ENCODE results near the gene TAMM41. TPM values are rescaled to one million over a fixed set of nuclear protein-coding genes. Genes with fewer than 3 reads are reported as not detected.

The TAMM41 gene
- total and polyA plus RNA-seq, 9 of the 15 experiments (the other 6 are each of a cell fraction or from before 2014, with no cell fraction given) = 8.6 to 74.6 (median 29.3) TPM

DNA sequence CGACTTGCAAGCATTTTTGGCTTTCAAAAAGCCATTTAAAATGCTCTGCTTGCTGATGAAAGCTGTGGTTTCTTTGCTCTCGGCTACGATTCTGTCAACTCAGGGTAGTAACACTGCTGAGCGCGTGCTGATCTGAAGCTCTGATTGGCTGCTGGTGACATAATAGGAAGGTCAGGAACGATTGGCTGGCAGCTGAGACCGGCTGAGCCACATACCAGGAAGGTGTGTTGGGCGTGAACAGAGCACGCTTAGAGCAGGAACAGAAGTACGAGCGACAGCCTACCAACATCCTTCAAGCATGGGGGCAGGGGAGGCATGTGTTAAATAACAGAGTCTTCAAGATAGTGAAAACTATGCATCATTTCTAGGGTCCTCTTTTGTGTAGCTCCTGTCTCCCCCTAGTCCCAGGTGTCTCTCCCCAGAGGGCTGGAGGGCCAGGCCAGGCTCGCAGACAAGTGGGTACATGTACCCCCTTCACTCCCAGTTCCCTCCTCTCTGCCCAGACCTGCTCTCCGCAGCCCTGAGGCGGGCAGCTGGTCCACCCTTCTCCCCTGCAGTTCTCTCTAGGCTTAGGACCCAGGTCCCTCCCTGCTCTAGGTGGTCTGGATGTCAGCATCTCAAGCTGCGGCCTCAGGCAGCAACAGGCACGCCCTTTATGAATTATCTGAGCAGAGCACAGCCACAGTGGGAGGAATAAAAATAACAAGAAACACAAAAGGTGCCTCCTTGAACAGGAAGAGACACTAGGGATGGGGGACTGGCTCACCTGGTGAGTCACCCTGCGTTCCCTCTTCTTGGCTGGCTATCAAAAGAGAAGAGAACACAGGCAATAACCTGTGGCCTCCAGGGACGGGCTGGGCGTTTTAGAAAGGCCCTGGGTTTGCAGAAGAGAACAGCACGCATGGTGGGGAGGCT, 76.0 kb downstream of the TAMM41 start (continued):
- TF ChIP-seq HNRNPLL (IDR thresholded peaks at IDR 0.05; ENCODE audit: low read depth, low read length, poor library complexity, severe bottlenecking) (no peak), HNRNPH1 (optimal IDR thresholded peaks at IDR 0.05; ENCODE audit: low read depth, low read length) (no peak), ZNF507 (tag; conservative IDR thresholded peaks at IDR 0.05) (no peak), TCFL5 (CRISPR knock-in tag; conservative IDR thresholded peaks at IDR 0.05) (no peak), ZNF561 (CRISPR knock-in tag; conservative IDR thresholded peaks at IDR 0.05) (no peak), THRAP3 (IDR thresholded peaks at IDR 0.05; ENCODE audit: borderline replicate concordance) (no peak), PHF8 (IDR thresholded peaks at IDR 0.05; ENCODE audit: borderline replicate concordance, low read length) (no peak; the same call in 1 of the 2 replicates), DPF2 (IDR thresholded peaks at IDR 0.05) (no peak; the same call in 1 of the 2 replicates), PURB (CRISPR knock-in tag; IDR thresholded peaks at IDR 0.05; ENCODE audit: low read depth) (no peak), SMC3 (conservative IDR thresholded peaks at IDR 0.05; ENCODE audit: insufficient read depth, low read depth, low read length) (no peak), STAG1 (CRISPR knock-in tag; IDR thresholded peaks at IDR 0.05; ENCODE audit: borderline replicate concordance) (no peak), FOS (IDR thresholded peaks at IDR 0.05; ENCODE audit: extremely low read depth, insufficient read length) (peak; percentile 44), POLR2G (IDR thresholded peaks at IDR 0.05; ENCODE audit: low read depth, low read length) (no peak), IFI16 (CRISPR knock-in tag; IDR thresholded peaks at IDR 0.05) (no peak), ESRRA (IDR thresholded peaks at IDR 0.05; ENCODE audit: borderline replicate concordance, low read depth) (no peak; the same call in 1 of the 2 replicates), TAL1 (IDR thresholded peaks at IDR 0.05) (no peak), SRSF7 (optimal IDR thresholded peaks at IDR 0.05; ENCODE audit: low read depth, low read length) (no peak), NBN (IDR thresholded peaks at IDR 0.05; ENCODE audit: low read depth) (no peak)
- TF ChIP-seq, protein P1, sequence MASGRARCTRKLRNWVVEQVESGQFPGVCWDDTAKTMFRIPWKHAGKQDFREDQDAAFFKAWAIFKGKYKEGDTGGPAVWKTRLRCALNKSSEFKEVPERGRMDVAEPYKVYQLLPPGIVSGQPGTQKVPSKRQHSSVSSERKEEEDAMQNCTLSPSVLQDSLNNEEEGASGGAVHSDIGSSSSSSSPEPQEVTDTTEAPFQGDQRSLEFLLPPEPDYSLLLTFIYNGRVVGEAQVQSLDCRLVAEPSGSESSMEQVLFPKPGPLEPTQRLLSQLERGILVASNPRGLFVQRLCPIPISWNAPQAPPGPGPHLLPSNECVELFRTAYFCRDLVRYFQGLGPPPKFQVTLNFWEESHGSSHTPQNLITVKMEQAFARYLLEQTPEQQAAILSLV (tag; IDR thresholded peaks at IDR 0.05) = no peak
- TF ChIP-seq, protein P2, sequence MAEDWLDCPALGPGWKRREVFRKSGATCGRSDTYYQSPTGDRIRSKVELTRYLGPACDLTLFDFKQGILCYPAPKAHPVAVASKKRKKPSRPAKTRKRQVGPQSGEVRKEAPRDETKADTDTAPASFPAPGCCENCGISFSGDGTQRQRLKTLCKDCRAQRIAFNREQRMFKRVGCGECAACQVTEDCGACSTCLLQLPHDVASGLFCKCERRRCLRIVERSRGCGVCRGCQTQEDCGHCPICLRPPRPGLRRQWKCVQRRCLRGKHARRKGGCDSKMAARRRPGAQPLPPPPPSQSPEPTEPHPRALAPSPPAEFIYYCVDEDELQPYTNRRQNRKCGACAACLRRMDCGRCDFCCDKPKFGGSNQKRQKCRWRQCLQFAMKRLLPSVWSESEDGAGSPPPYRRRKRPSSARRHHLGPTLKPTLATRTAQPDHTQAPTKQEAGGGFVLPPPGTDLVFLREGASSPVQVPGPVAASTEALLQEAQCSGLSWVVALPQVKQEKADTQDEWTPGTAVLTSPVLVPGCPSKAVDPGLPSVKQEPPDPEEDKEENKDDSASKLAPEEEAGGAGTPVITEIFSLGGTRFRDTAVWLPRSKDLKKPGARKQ (CRISPR knock-in tag; IDR thresholded peaks at IDR 0.05) = no peak
- TF ChIP-seq, protein P3, sequence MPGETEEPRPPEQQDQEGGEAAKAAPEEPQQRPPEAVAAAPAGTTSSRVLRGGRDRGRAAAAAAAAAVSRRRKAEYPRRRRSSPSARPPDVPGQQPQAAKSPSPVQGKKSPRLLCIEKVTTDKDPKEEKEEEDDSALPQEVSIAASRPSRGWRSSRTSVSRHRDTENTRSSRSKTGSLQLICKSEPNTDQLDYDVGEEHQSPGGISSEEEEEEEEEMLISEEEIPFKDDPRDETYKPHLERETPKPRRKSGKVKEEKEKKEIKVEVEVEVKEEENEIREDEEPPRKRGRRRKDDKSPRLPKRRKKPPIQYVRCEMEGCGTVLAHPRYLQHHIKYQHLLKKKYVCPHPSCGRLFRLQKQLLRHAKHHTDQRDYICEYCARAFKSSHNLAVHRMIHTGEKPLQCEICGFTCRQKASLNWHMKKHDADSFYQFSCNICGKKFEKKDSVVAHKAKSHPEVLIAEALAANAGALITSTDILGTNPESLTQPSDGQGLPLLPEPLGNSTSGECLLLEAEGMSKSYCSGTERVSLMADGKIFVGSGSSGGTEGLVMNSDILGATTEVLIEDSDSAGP (CRISPR knock-in tag; IDR thresholded peaks at IDR 0.05) = no peak
- TF ChIP-seq, protein P4, sequence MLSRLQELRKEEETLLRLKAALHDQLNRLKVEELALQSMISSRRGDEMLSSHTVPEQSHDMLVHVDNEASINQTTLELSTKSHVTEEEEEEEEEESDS (CRISPR knock-in tag; IDR thresholded peaks at IDR 0.05) = no peak
- TF ChIP-seq, protein P5, sequence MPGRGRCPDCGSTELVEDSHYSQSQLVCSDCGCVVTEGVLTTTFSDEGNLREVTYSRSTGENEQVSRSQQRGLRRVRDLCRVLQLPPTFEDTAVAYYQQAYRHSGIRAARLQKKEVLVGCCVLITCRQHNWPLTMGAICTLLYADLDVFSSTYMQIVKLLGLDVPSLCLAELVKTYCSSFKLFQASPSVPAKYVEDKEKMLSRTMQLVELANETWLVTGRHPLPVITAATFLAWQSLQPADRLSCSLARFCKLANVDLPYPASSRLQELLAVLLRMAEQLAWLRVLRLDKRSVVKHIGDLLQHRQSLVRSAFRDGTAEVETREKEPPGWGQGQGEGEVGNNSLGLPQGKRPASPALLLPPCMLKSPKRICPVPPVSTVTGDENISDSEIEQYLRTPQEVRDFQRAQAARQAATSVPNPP (IDR thresholded peaks at IDR 0.05; ENCODE audit: borderline replicate concordance, insufficient read depth, insufficient read length) = no peak

Measured in K562 (cell line).